ENCODE results near the gene SHISA9. TPM values are rescaled to one million over a fixed set of nuclear protein-coding genes. Genes with fewer than 3 reads are reported as not detected.
"Not testable (repeated sequence)": the region's sequence is repeated elsewhere in the genome, so short reads cannot be mapped to it uniquely, and the experiment has no call there.

Gene SHISA9
- 14.7 TPM for total RNA-seq

DNA sequence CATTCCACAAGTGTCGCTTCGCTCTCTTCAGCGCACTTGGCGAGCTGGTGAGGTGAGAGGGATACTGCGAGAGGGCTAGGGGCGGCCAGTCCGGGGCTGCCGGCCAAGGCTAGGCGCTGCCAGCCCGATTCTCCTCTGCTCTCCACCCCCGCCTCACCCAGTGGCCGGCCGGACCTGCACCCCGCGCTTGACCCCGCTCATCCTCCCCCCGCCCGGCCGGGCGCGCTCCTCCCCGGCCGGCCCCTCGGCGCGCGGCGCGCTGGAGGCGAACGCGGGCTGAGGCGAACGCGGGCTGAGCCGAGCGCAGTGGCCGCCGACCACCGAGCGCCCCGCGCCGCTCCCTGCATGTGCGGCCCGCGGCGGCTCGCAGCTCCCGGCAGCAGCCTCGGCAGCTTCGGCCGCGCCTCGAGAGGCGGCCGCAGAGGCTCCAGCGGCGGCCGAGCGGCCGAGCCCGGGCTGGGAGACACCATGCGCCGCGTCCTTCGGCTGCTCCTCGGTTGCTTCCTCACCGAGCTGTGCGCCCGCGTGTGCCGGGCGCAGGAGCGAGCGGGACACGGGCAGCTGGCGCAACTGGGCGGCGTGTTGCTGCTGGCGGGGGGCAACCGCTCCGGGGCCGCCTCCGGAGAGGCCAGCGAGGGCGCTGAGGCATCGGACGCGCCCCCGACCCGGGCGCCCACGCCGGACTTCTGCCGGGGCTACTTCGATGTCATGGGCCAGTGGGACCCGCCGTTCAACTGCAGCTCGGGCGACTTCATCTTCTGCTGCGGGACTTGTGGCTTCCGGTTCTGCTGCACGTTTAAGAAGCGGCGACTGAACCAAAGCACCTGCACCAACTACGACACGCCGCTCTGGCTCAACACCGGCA is at the start of gene SHISA9:
TSS of gene SHISA9 (plus strand) at position 2 of the 865 bp plus-strand sequence.
- DNase-seq = peak; percentile 48

DNA sequence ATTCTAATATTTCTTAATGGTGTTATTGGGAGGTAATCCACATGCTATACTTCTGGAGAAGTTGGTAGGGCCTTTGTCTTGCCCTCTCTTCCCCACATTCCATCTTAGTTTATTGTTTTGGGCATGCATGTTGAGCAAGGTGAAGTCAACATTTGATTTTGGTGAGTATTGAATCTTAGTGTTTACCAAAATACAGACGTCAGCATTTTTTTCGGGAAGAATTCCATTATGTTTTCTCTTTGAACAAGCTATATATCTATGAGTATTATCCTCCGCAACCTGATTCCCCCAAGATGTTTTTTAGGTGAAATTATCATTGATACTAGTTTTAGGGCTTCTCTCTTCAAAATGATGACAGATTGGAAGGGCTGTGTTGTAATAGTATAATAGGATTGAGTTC is 47.4 kb upstream of the SHISA9 start:
- DNase-seq = no peak

DNA sequence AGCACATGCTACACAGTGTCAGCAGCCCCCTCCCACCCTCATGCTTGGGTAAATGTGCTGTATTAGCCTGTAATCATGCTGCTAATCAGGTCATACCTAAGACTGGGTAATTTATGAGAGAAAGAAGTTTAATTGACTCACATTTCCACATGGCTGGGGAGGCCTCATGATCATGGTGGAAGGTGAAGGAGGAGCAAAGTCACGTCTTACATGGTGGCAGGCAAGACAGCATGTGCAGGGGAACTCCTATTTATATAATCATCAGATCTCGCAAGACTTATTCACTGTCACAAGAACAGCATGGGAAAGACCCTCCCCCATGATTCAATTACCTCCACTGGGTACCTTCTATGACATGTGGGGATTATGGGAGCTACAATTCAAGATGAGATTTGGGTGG is 44.0 kb upstream of the SHISA9 start:
- DNase-seq = not testable (repeated sequence)

DNA sequence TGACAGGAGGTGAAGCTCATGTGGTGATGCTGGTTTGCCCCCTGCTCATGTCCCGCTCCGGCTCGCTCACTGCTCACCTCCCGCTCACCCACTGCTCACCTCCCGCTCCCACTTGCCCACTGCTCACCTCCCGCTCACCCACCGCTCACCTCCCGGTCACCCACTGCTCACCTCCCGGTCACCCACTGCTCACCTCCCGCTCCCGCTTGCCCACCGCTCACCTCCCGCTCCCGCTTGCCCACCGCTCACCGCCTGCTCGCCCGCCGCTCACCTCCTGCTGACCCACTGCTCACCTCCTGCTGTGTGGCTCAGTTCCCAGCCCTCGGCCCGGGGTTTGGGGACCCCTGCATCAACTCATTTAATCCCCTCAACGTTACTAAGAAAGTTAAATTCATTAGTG is 39.1 kb upstream of the SHISA9 start:
- DNase-seq = no peak

DNA sequence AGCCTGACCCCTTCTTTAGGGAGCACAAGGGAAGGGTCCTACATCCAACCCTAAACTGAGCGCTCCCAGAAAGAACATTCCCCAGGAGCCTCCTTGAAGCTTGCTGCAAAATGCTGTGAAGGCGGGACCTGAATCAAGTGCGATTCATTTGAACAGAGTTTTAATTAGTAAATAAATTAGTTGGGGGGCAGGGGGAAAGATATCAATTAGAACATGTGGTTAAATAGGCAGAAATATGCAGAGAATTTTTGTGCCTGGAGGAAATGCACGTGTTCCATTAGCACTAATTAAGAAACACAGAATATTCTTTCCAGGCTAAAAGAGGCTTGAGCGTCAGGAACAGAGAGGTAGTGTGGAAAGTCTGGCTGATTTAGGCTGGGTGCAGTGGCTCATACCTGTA is 38.5 kb upstream of the SHISA9 start:
- no peak for DNase-seq

DNA sequence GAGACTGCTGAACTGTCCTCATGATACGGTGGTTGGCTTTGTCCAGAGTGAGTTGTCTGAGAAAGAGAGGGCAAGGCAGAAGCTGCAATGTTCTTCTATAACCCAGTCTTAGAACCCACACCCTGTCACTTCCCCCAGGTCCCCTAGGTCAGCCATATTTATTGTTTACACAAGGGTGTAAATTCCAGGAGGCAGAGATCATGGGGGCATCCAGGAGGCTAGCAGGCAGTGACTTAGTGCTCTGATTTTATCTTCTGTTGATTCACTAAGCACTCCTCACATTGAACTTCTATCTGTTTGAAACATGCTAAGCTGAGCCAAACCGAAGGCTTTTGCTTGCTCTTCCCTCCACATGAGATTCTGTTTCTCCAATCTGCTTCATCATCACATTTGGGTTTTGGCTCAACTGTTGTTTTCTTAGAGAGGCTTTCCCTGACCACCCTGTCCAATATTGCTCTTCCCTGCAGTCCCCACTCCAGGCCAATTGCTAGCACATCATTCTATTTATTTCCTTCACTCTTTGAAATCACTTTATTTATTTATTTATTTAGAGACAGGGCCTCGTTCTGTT is 34.3 kb upstream of the SHISA9 start:
- no peak for DNase-seq

DNA sequence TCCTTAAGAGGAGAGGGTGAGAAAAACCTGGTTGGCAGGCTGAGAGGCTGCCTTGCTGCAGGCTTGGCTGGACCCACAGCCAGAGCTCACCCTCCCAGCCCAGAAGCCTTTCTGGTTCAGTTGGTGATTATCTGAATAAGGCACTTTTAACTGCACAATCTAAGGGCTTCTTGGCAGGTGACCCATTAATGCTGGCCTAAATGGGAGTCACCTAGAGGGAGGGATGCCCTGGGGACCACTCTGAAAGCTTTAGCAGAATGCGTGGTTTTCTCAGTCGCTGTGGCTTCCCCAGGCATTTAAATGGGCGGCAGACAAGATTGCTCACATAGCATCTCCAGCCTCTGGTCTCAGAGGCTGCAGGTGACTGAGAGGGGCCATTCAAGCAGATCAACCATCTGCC is 33.2 kb upstream of the SHISA9 start:
- no peak for DNase-seq

DNA sequence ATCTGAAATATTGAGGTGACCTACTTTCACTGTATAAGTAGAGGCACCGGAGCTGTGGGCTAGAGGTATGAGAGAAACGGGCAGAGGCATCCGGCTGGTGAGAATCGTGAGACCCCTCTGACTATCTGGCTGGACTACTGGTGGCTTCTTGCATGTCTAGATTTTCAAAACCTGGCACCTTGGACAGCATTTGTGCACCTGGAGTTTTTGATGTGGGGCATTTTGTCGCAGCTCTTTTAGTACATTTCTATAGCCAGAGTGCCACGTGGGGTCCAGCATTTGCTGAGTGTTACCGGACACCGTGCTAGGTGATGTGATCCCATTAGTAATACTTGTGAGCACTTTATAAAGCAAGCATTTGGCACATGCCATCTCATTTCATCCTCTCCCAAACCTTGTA is 32.6 kb upstream of the SHISA9 start:
- no peak for DNase-seq

DNA sequence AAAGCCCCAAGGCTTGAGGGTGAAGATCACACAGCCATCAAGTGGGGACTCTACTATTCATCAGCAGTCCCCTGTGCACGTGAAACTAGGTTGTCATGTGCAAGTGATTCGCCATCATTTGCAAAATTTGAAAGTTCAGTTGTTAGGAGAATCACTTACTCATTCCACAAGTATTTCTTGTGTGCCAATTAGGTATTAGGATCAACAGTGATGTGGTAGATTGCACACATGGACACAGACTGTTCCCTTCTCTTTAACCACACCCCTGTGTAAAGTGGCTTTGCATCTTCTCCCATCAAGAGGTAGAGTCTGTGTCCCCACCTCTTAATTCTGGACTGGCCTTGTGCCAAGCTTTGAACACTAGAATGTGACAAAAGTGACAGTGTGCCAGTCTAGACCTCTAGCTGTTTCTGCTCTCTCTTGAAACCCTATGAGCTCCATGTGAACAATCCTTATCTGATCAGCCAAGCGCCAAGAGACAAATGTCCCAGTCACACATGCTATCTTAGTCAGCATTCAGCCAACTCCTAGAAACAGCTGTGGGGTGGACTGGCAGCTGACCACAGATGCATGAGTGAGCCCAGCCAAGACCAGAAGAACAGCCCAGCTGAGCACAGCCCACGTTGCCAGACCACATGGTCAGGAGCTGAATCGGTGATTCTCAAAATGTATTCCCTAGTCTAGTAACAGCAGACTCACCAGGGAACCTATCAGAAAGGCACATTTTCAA is 31.5 kb upstream of the SHISA9 start:
- no peak for DNase-seq

DNA sequence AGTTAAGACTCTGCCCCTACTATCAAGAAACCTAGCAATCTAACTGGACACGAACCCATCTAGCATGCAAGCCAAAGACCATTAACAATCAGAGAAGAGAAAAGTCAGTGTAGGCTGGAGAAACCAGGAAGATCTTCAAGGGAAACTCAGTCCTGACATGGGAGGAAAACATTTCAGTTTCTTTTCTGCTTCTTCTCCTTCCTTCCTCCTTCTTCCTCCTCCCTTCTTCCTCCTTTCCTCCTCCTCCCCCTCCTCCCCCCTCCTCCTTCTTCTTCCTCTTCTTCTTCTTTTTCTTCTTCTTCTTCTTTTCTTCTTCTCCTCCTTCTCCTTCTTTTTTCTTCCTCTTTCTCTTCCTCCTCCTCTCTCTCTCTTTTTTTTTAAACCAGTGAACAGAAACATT is 29.6 kb upstream of the SHISA9 start:
- DNase-seq = no peak

DNA sequence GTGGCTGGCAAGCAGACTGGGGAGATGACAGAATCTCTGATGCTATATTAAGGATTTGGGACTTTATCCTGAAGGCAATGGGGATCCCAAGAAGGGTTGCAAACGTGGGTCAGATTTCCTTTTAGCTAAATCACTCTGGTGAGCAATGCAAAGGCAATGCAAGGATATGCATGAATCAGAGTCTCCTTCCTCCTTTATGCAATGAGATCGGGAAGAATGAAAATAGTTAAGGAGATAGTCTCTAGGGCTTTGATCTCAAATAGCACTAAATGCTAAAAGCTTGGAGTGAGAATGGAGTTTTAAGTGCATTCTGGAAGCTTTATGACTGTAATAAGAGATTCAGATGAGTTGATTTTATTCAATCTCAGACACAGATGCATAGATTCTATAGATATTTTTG is 27.2 kb upstream of the SHISA9 start:
- no peak for DNase-seq

DNA sequence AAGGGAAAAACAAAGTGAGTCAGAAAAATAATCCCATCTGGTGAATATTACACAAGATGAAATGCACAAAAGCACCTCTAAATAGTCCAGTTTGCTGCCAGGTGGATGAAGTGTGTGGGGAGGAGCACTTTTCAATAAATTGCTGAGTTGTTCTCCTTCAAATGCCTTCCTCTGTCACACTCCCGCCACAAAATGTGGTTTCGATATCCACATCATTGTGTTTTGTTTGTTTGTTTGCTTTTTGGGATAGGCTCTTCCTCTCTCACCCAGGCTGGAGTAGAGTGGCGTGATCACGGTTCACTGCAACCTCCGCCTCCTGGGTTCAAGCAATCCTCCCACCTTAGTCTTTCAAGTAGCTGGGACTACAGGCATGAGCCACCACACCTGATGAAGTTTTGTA is 24.6 kb upstream of the SHISA9 start:
- DNase-seq = no peak

DNA sequence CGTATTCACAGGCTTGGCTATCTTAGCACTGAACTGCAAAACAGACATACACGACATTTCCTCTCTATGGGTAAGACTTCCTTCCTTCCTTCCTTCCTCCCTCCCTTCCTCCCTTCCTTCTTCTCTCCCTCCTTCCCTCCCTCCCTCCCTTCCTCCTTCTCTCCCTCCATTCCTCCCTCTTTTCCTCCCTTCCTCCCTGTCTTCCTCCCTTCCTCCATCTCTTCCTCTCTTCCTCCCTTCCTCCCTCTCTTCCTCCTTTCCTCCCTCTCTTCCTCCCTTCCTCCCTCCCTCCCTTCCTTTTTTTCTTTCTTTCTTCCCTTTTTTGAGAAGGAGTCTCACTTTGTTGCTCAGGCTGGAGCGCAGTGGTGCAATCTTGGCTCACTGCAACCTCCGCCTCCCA is 22.4 kb upstream of the SHISA9 start:
- no peak for DNase-seq

DNA sequence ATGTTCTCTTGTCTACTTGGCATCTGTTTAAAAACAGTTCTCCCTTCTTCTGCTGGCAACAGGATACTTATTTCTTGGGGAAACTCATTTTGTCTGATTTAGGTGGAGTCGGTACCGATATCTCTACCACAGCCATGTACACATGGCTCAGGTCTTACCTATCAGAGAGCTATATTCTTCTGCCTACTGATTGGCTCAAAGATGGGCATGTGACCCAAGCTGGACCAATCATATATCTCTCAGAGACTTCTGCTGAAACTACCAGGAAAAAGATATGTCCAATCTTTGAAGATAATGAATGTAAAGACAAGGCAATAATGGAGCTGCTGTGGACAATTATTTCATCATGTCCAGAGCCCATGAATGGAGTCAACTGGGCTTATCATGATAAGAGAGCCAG is 21.6 kb upstream of the SHISA9 start:
- no peak for DNase-seq

DNA sequence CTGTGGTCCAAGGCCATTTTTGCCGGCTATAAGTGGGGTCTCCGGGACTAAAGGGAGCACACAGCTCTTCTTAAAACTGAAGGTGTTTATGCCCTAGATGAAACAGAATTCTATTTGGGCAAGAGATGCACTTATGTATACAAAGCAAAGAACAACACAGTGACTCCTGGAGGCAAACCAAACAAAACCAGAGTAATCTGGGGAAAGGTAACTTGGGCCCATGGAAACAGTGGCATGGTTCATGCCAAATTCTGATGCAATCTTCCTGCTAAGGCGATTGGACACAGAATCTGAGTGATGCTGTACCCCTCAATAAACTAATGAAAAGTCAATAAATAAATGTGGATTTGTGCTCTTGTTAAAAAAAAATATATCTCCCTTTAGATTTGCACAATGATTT is 20.2 kb upstream of the SHISA9 start:
- no peak for DNase-seq

DNA sequence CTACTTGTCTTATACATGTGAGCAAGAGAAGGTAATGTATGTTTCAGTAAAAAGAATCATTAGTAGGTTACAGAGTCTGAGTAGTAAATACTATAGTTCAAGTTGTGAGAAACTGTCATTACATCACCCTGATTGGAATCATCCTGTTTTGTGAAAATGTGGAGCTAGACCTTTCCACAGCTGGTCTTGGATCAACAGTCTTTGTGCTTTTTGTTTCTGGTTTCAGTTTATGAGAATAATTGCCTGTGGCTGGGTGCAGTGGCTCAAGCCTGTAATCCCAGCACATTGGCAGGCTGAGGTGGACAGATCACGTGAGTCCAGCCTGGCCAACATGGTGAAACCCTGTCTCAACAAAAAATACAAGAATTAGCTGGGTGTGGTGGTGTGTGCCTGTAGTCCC is 19.7 kb upstream of the SHISA9 start:
- no peak for DNase-seq

DNA sequence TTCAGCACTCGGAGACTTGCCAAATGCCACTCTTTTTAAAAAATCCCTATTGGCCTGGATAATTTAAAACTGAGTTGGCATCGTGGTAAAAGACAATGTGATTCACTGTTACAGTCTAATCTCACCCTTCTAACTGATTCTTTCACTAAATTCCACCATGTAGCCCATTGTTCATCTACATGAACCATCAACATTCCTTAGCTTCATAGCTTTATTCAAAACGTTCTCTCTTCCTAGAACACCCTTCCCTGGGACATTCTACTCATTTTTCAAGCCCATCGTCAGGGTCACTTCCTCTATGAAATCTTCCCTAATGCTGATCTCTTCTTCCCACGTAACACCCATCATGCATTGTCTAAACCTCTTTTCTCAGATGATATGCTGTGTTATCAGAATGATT is 15.7 kb upstream of the SHISA9 start:
- no peak for DNase-seq

DNA sequence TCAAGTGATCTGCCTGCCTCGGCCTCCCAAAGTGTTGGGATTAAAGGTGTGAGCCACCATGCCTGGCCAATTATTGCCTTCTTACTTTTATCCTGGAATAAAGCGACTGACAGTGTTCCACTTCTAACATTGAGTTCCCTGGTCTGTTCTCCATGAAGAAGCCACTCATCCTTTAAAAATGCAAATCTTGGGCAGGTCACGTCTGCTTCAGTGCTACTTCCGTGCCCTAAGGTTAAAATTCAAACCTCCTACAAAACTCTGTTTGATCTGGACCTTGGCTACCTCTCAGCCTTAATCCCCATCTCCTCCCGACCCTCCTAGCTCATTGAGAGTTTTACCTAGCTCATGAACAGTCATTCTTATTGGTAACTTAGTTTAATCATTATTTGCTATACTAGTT is 9.6 kb upstream of the SHISA9 start:
- no peak for DNase-seq

DNA sequence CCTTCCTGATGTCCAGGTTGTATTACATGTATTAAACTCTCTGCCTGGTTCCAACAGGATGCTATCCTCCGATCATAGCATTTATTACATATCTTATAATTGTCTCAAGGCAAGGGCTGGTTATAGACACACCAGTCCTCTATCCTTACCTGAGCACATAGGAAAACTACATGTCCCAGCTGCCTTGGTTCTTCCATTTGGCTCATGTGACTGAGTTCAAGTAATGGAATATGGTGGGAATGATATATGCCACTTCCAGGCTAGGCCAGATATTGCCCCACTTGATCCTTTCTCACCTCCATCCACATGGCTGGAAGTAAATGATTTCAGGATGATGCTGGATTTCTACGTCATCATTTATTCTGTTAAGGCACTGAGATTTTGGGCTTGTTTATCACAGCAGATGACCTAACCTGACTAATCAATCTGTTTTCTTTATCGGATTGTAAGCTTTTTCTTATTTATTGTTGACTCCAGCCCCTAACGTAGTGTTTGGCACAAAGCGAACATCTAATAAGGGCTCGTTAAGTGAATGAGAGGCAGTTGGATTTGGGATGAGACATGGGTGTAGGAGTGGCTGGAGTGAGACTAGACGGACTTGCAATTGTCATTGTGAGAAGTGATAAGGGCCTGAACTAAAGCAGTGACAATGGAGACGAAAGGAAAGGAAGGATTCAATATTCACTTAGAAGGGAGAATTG is 8.2 kb upstream of the SHISA9 start:
- no peak for DNase-seq

DNA sequence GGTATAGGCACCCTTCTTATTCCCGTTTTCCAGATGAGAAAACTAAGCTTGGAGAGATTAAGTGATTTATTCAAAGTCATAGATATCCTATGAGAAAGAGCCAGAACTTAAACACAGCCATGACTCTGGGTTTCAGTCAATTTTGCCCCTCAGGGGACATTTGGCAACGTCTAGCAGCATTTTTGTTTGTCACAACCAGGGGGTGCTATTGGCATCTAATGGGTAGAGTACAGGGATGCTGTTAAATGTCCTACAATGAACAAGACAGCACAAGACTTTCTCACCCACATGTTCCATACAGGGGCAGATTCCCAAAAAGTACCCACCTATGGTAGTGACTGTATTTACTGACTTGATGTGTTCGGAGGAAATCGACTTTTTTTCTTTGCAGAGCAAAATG is 4.8 kb upstream of the SHISA9 start:
- no peak for DNase-seq

DNA sequence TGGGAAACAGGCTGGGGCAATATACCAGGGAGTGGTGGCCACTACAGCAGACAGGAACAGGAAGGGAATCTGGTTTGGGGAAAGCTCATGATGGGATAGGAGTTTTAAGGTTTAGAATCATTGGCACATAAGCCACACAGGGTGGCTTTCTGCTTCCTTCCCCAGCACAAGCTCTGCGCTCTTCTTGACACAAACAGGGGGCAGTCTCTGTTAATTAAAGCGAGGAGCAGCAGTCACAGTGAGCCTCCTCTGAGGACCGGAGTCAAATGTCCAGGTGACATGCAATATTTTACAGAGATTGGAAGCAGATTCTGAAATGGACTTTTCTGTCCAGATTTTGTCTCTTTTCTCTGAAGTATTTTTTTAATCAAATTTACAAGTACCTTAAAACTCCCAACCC is 2.8 kb upstream of the SHISA9 start:
- no peak for DNase-seq

DNA sequence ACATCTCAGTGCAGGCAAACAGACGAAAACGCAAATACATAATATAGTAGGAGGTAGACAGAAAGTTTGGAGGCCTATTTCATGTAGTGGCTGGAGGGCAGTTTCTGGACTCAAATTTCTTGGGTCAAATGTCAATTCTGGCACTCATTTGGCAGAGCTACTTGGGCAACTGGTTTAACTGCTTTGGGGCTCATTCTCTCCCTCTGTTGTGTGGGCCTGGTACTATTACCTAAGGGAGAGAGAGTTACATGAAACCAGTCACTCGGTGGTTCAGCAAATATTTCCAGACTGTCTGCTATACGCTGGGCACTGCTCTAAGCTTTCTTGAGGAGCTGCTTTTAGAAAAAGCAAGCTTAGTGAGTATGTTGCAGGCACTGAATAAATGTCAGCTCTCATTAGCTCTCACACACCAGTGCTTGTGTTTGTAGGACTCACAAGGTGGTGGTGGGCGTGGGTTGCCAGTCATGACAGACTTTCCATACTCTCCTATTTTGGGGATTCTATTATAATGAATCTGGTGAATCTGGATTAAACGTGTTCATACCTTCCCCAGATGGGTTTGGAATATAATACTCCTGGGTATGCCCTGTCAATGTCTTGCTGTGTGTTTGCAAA is 1.8 kb upstream of the SHISA9 start:
- DNase-seq = no peak

DNA sequence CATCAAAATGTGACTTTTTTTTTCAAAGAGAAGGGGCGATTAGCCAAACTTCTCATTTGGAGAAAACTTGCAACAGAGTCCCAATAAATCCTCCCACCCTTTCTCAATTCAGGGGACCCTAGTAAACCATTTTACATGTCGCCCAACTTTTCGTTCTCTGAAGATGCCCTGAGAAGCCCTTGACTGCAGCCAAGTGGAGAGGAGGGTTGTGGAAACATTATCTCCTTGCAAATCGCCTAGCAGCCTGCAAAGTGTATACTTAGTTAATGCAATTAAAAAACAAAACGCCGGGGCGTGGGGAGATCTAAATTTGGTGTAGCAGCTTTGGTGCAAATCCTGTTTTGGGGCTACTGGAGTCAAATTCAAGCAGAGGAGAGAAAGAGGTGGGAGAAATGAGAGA is 1.2 kb upstream of the SHISA9 start:
- DNase-seq = no peak

Data from occipital lobe (tissue), 2 donors.